OCI-LY1 (cell line): Measurements from ENCODE around the gene GRIA1.

Experiments used
- CTCF ChIP-seq: fragments of 200-600 bp; sonication (generic), shearing (Covaris generic); IDR thresholded peaks from 2 replicates; pipeline ENCODE4 v1.5.1; 2017; ENCODE audit warnings: mild to moderate bottlenecking, antibody characterized with exemption, low read length, moderate library complexity, mixed read lengths
- EZH2 ChIP-seq: fragments of 200-600 bp; sonication (generic), shearing (Covaris generic); IDR thresholded peaks from 2 replicates; pipeline ENCODE4 v1.8.0; 2017; ENCODE audit warnings: borderline replicate concordance, mixed run types, mild to moderate bottlenecking, antibody characterized with exemption, low read length, moderate library complexity, mixed read lengths

GRCh38 chr5:153784277-153784676 is 293.8 kb downstream of the GRIA1 start:
- no peak for TF ChIP-seq EZH2
- TF ChIP-seq CTCF = no peak
